Transverse colon (tissue), 3 donors: ENCODE results near the gene GPR78.

ENCODE experiments used
- POLR2A ChIP-seq: fragments of 450-650 bp; IDR thresholded peaks from one replicate; pipeline ENCODE4 v1.6.1; 2016; ENCODE audit warnings: antibody characterized with exemption, mild to moderate bottlenecking, moderate library complexity
- TF ChIP-seq, protein P1 (sequence below), 5 experiments: fragments of 200-600 bp in 3 of 5; fragments of 450-650 bp in 2 of 5; sonication (generic) in 3 of 5; IDR thresholded peaks; 1 replicate in 2 of 5; 2 replicates in 3 of 5; pipeline ENCODE4 v1.5.1; 2016 to 2017; ENCODE audit warnings: antibody characterized with exemption in 5 of 5, inconsistent platforms in 3 of 5, mild to moderate bottlenecking in 2 of 5, moderate library complexity in 1 of 5

GRCh38 chr4:8556341-8557150 lies 23.6 kb upstream of the GPR78 start:
- TF ChIP-seq, protein P1, sequence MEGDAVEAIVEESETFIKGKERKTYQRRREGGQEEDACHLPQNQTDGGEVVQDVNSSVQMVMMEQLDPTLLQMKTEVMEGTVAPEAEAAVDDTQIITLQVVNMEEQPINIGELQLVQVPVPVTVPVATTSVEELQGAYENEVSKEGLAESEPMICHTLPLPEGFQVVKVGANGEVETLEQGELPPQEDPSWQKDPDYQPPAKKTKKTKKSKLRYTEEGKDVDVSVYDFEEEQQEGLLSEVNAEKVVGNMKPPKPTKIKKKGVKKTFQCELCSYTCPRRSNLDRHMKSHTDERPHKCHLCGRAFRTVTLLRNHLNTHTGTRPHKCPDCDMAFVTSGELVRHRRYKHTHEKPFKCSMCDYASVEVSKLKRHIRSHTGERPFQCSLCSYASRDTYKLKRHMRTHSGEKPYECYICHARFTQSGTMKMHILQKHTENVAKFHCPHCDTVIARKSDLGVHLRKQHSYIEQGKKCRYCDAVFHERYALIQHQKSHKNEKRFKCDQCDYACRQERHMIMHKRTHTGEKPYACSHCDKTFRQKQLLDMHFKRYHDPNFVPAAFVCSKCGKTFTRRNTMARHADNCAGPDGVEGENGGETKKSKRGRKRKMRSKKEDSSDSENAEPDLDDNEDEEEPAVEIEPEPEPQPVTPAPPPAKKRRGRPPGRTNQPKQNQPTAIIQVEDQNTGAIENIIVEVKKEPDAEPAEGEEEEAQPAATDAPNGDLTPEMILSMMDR (IDR thresholded peaks at IDR 0.05), result no peak
- no peak for TF ChIP-seq POLR2A
